ENCODE data around the gene LPO.

The LPO gene

DNA sequence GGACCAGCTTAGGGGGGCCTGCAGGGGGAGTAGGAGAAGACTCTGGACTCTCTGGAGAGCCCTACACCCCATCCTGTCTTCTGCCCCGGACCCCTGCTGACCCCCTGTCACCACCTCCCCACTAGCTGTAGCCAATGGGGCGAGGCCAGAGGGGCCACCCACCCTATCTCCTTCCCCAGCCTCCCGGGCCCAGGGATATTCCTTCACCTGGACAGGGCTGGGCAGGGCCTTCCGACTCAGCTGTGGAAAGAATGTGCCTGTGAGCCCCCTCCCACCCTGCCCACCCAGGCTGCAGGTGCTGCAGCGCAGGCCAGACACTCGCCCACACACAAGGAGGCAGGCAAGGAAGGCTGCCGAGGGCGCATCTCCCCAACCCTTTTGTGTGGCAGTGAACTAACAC lies 67.2 kb downstream of the LPO start:
- no peak for DNase-seq (ENCODE audit: low read depth)

DNA sequence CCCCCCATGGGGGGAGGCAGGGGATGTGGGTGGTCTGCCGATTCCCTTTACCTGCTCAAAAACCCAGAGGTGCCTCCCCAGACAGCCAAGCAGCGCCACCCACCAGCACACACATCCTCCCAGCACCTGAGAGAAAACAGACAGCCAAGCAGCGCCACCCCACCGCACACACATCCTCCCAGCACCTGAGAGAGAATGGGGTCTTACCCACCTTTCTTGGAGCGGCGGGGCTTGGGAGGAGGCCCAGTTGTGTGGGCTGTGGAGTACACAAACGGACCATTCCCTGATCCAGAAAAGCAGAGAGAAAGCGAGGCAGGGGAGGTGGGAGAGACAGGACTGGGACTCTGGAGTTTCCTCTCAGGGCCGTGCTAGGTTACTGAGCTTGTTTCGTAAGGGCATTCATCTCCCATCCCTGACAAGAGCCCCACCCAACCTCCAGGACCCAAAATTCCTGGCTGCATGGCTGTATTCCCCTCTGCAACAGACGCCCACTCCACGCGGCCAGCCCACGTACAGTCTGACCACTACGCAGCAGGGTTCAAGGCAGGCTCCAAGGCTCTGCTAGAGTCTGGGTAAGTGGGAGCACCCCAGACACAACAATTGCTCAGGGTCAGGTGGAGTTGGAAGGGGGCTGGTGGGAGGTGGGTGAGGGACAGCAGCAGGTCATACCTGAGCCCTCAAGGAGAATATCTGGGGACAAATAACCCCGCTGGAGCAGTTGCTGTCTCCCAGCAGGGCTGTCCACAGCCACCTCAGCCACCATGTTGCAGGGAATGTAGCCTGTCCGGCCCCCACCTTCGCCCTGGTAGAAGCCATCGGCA lies 68.0 kb downstream of the LPO start:
- DNase-seq (ENCODE audit: low read depth) = no peak

DNA sequence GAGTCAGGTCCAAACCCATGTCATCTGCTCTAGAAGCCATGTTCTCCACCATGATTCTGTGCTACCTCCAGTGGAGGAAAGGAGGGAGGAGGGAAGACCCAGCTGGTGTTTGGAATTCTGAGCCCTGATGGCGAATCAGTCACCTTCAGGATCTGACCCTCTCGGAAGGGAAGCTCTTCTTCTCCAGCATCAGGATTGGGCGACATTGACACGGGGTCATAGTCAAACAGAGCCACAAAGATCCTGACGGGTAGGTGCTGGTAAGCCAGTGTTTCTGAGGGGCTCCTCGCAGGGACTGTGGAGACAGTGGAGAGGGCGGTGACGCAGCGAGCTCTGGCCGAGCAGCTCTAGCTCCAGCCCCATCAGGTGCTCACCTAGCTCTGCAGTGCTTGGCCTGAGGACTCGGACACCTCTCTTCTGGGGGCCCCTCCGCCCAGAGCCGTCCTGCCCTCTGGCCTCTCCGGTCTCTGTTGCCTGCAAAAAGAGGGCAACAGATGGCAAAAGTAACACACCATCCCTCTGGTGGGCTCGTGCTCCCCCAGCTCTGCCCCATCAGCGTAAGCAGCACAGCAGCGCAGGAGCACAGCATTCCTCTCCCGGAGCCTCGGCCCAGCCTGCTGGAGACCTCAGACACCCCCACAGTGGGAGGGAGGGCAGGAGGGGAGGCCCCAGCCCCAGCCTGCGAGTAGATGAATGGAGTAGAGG lies 69.2 kb downstream of the LPO start:
- DNase-seq (ENCODE audit: low read depth) = no peak

GRCh38 chr17:58308173-58308984 lies 70.0 kb downstream of the LPO start:
- DNase-seq (ENCODE audit: low read depth) = no peak

DNA sequence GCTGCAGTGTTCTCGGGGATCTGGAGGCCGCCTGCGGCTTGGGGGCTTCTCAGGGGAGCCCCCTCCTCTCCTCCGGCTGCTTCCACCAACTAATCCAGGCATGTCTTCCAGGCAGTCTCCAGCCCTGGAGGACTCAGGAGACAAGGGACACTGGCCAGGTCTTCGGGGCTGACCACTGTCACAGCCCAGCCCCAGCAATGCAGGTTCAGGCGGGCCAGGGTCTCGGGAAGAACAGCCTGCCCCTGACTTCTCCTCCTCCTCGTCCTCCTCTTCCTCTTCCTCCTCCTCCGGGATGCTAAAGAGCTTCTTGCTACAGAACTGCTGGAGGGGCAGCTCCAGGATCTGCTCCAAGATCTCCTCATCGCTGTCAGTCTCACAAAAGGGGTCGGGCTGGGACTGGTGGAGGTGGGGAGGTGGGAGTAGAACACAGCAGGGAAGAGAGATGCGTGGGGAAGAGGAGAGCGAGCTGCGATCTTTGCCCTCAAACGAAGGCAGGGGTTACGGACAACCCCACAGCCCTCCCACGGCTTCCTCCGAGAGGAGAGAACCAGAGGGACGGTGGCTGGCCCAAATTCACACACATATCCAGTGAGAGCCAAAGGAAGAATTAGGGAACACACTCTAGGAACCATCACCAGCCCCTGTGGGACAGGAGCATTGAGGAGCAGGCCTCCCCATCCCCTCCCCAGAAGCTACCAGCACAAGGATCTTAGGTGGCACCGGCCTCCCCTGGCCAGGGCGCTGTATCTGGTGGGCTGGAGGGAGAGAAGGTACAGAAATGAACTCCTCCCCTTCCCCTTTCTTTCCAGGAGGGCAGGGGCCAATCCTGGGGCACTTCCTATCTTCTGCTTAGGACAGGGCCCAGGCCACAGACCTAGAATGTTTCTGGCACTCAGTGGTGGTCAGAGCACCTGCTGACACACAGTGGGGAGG lies 70.9 kb downstream of the LPO start:
- DNase-seq (ENCODE audit: low read depth) = no peak

- DNase-seq (ENCODE audit: low read depth) = no peak
Measured at GRCh38 chr17:58309918-58310259, 71.5 kb downstream of the LPO start.

DNA sequence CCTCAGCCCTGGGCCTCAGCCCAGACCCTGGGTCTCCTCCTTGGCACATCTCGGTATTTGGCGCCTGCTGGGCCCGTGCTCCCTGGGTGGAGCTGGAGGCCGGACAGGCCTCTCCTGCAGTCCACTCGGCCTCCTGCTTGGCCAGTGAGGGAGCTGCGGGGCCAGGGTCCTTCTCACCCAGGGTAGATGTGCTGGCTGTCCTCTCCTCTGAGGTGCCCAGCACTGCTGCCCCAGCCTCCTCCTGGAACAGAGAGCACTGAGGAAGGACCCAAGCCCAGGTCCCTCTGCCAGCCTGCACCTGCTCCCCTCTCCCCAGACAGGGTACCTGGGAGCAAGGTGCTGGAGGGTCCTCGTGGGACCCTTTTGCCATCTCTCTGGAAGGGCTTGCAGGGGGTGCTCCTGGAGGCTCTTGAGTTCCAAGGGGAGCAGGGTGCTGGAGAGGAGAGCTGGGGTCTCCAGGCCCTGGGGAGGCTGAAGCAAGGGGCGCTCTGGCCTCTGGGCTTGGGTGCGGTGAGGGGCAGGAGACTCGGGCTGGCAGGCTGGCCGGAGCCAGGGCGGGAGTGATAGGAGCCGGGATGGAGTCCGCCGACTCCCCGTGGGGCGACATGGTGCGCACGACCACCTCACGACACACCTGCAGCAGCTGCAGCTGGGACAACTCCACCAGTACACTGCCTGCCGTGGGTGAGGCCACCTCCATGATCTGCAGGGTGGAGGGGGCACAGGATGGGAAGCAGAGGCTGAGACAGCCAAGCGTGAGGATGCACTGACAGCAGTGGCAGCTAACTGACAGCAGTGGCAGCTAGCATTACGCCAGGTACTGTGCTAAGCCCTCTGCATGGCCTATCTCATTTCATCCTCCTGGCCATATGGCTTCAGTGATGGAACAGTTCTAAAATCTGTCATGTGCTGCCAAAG lies 72.4 kb downstream of the LPO start:
- DNase-seq (ENCODE audit: low read depth) = no peak

DNA sequence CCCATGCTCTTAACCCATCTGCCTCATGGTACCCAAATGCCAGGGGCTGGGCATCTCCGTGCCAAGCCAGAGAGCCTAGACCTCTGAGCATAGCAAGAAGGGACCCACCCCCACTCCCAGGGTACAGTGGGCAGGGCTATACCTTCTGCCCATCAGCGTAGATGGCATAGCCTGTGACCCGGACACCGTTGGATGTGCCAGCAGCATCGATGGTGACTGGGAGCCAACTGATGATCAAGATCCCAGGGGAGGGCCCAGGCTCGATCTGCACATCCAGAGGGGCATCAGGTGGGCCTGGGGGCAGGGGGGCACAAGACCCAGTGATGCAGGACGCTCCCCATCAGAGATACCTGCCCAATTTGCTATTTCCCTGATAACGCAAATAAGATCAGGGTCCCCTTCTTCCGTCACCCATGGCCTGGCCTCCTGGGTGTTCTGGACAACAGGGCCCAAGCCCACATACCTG lies 73.1 kb downstream of the LPO start:
- no peak for DNase-seq (ENCODE audit: low read depth)

GRCh38 chr17:58312021-58312630 lies 73.7 kb downstream of the LPO start:
- no peak for DNase-seq (ENCODE audit: low read depth)

DNA sequence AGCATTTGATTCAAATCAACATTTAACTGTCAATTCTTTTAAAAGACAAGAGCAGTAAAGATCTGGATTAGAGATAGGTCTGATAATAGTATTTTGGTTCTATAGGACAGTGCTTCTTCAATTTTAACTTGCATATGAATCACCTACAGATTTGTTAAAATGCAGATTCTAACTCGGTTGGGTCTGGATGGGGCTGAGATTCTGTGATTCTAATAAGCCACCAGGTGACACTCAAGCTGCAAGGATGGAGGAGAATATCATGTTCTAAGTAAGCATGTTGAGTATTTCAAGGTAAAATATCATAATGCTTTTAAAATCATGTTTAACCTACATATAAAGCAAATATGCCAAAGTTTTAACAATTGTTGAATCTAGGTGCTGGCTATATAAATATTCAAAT lies 74.4 kb downstream of the LPO start:
- DNase-seq (ENCODE audit: low read depth) = no peak

DNA sequence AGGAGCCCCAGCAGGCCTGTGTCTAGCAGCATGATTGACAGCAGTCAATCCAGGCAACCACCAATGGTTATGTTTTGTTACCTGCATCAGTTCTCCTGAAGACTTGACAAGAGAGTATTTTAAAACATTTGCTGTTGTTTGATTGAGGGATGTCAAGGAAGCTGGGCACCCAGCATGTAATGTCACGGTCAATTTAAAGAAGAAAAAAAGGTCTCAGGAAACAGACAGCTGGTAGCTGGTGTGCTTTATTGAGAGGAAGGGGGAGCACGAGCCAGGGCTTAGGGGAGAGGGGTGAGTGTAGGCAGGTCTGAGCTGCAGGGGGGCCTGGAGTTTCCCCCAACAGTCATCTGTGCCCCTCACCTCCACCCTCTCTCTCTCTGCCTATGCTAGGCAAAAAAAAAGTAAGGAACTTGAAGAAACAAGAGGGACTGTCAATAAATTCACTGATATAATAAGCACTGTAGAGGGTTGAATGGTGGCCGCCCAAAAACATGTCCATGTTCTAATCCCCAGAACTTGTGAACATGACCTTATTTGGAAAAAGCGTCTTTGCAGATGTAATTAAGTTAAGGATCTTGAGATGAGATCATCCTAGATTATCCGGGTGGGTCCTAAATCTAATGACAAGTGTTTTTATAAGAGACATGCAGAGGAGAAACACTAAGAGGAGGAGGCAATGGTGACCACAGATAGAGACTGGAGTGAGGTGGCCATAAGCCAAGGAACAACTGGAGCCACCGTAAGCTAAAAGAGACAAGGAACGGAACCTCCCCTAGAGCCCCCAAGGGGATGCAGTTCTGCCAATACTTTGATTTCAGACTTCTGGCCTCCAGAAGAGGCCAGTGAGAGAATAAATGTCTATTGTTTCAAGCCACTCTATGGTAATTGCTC lies 75.7 kb downstream of the LPO start:
- DNase-seq (ENCODE audit: low read depth) = no peak

DNA sequence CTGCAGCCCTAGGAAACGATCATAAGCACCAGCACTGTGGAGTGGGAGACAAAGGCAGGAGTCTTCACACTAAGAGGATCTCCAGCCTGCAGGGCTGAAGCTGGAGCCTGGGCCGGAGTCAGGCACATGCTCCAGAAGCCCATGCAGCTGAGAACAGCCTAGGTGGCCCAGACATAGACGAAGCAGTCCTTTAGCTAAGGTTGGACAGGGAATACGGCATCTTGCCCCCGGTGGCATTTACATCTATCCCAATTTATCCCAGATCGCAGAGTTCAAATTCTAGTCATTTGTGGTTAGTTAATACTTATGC lies 76.3 kb downstream of the LPO start:
- DNase-seq (ENCODE audit: low read depth) = no peak

DNA sequence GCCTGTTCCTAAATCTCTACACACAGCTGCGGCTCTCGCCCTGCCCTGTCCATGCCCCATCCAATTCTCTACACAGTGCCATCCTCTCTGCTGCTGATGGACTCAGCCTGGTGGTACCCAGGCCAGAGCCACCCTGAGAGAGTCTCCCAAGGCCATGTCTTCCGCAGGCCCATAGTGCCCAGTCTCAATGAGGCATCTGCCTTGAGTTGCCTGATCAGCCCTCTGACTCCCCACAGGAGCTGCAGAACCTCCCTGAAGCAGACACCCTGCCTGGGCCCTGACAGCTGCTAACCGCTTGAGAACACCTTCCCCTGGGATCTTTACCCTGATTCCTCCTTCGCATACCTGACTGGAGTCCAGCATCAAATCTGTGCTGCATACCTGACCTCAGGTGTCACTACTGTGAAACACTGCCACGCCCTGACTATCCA lies 76.9 kb downstream of the LPO start:
- DNase-seq (ENCODE audit: low read depth) = no peak

GRCh38 chr17:58315750-58316149 lies 77.4 kb downstream of the LPO start:
- DNase-seq (ENCODE audit: low read depth) = no peak

DNA sequence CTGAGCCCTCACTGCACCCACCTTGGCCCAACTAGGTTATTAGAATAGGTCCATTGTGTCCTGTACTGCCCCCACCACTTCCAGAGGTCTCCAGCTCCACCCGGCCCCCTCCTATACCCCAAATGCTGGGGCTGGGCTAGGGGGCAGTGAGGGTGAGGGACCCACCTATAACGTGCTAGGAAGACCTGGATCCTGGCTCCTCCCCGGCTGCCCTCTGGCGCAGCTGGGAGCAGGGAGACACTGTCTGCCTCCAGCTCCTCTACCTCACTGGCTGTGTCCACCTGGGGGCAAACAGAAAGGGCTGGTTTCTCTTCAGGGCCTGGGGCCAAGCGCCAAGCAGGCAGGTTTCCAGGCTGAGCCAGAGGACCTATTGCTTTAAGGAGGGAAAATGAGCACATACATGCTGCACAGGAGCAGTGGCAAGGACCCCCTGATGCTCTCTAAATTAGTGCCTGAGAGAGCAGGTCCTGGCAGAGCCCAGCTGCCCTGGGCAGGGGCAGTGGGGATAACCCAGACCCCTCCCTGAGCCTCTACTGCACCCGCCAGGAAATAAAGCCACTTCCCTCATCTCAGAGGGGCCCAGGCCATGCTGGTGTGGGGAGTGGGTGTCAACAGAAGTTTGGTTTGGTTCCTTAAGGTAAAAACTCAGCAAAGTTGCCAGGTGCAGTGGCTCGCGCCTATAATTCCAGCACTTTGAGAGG lies 78.0 kb downstream of the LPO start:
- DNase-seq (ENCODE audit: low read depth) = no peak

DNA sequence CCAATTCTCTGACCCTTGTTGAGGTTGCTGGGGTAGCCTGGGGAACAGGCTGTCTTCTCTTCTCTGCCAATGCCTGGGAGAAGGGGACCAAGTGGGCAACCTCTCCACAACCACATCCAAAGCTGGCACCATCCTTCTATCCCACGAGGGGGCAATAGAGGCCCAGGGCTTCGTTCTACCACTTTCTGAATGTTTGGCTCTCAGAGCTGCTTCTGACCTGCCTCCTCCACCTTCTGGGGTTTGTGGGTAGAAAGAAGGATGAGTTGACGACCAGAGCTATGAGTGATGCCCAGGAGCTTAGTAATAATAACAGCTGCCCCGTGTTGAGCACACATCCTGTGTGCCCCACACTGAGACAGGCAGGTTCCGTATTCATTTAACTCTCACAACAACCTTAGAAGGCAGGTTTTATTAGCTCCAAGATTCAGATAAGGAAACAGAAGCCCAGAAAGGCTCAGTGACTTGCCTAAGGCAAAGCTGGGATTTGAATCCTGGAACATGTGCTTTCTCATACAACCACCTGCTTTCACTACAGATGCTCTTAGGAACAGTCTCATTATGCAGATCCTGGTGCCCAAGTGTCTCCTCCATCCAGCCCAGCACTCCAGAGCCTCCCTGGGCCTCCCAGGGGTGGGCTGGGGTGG lies 79.2 kb downstream of the LPO start:
- DNase-seq (ENCODE audit: low read depth) = peak; percentile 49

GRCh38 chr17:58318065-58318481 lies 79.7 kb downstream of the LPO start:
- DNase-seq (ENCODE audit: low read depth) = no peak
